ENCODE measurements around the gene C2orf78. TPM values are rescaled to one million over a fixed set of nuclear protein-coding genes. Genes with fewer than 3 reads are reported as not detected.

Gene C2orf78
- total RNA-seq, 1 donor from 2014 or later = not detected

DNA sequence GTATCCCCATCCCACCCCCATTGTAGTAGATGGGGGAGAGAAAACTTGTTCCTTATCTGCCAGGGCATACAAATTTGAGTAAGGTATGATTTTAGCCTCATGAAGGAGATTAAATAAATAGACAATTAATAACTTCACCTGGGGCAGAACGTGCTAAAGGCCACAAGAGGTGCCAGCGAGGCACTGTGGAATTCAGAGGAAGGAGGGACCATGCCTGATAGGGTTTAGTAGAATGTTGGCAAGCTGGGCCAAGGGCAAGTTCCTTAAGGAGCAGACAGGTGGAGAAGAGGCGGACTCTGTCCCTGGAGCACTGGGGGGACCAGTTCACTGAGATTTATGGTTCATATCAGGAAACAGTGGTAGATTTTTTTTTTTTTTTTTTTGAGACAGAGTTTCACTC lies 67.3 kb downstream of the C2orf78 start:
- H3K36me3 ChIP-seq (ENCODE audit: control insufficient read depth in 3 of 3, insufficient read depth in 3 of 3, low read length in 3 of 3) = peaks cover 54 to 83% (median 80%) of the 10 kb centered on the region in 3 donors
- no peaks in the 10 kb centered on the region for H3K27me3 ChIP-seq (ENCODE audit: control insufficient read depth in 3 of 3, insufficient read depth in 3 of 3, low read length in 3 of 3)
- no peak overlapping the region for H3K9ac ChIP-seq (ENCODE audit: low read depth in 1 of 3, low read length in 3 of 3)
- H3K9me3 ChIP-seq (ENCODE audit: control insufficient read depth in 3 of 3, low read length in 3 of 3) = no peaks in the 10 kb centered on the region
- H3K4me1 ChIP-seq (ENCODE audit: control insufficient read depth in 3 of 3, insufficient read depth in 3 of 3, low read length in 3 of 3) = peaks cover 0 to 4% (median 0%) of the 10 kb centered on the region in 3 donors
- H3K4me3 ChIP-seq (ENCODE audit: low read length in 3 of 3) = no peak overlapping the region
- no peak overlapping the region for H3K27ac ChIP-seq (ENCODE audit: low read depth, low read length)

DNA sequence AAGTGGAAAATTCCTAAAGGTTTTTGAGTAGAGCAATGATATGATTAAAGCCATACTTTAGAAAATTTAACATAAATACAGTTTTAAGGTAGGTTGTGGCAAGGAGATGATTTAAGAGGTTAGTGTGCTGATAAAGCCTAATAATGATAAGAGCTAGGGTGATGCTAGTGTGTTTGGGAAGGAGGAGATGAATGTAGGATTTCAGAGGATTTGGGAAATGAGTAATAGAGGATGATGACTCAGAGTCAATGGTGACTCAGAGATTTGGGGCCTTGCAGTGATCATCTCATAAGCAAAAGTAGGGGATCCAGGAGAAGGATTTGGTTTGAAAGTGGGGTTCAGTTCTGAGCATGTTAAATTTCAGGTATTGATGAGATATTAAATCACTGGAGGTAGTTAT lies 68.0 kb downstream of the C2orf78 start:
- Histone ChIP-seq H3K36me3 (ENCODE audit: control insufficient read depth in 3 of 3, insufficient read depth in 3 of 3, low read length in 3 of 3) (peaks cover 61 to 85% (median 80%) of the 10 kb centered on the region in 3 donors), H3K4me1 (ENCODE audit: control insufficient read depth in 3 of 3, insufficient read depth in 3 of 3, low read length in 3 of 3) (peaks cover 0 to 4% (median 0%) of the 10 kb centered on the region in 3 donors), H3K9ac (ENCODE audit: low read depth in 1 of 3, low read length in 3 of 3) (no peak overlapping the region), H3K9me3 (ENCODE audit: control insufficient read depth in 3 of 3, low read length in 3 of 3) (no peaks in the 10 kb centered on the region), H3K4me3 (ENCODE audit: low read length in 3 of 3) (no peak overlapping the region), H3K27ac (ENCODE audit: low read depth, low read length) (no peak overlapping the region), H3K27me3 (ENCODE audit: control insufficient read depth in 3 of 3, insufficient read depth in 3 of 3, low read length in 3 of 3) (no peaks in the 10 kb centered on the region)

DNA sequence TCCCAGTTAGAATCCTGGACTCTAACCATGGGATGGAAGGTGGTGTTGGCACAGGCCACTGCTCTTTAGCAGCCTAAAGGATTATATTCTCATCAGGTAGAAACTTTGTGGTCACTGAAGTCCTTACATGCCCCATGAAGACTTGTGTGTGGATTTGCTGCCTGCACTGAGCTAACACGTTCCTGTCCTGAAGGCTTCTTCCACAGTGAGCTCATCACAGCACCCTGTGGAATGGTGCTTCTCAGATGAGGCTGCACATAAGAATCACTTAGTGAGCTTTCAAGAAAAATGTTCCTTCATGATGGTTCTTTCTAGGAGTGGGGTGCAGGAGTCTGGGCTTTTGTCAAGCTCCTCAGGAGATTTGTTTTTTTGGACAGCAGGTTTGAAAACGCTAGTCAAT lies 71.5 kb downstream of the C2orf78 start:
- Histone ChIP-seq H3K9me3 (ENCODE audit: control insufficient read depth in 3 of 3, low read length in 3 of 3) (no peaks in the 10 kb centered on the region), H3K27me3 (ENCODE audit: control insufficient read depth in 3 of 3, insufficient read depth in 3 of 3, low read length in 3 of 3) (no peaks in the 10 kb centered on the region), H3K4me3 (ENCODE audit: low read length in 3 of 3) (no peak overlapping the region), H3K9ac (ENCODE audit: low read depth in 1 of 3, low read length in 3 of 3) (no peak overlapping the region), H3K36me3 (ENCODE audit: control insufficient read depth in 3 of 3, insufficient read depth in 3 of 3, low read length in 3 of 3) (peaks cover 60 to 75% (median 73%) of the 10 kb centered on the region in 3 donors), H3K27ac (ENCODE audit: low read depth, low read length) (no peak overlapping the region), H3K4me1 (ENCODE audit: control insufficient read depth in 3 of 3, insufficient read depth in 3 of 3, low read length in 3 of 3) (peaks cover 0 to 4% (median 0%) of the 10 kb centered on the region in 3 donors)

DNA sequence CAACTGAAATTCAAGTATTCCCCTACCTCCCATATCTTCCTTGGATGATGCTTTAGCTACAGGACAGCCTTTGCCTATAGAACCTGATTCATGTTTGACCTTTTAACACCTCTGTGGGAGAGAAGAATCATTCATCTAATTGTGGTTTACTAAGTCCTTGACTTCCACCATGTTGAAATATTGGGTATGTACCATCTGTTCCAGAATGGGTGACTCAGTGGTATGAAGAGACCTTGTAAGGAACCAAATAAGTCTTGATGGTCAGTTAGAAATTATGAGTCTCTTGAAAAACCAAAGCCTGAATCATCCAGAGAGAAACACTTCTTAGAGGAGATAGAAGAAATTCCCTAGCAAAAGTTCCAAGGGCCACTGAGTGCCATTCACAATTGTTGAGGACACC lies 72.2 kb downstream of the C2orf78 start:
- H3K36me3 ChIP-seq (ENCODE audit: control insufficient read depth in 3 of 3, insufficient read depth in 3 of 3, low read length in 3 of 3) = peaks cover 63 to 75% (median 72%) of the 10 kb centered on the region in 3 donors
- no peaks in the 10 kb centered on the region for H3K9me3 ChIP-seq (ENCODE audit: control insufficient read depth in 3 of 3, low read length in 3 of 3)
- H3K4me1 ChIP-seq (ENCODE audit: control insufficient read depth in 3 of 3, insufficient read depth in 3 of 3, low read length in 3 of 3) = peaks cover 0 to 4% (median 0%) of the 10 kb centered on the region in 3 donors
- no peak overlapping the region for H3K4me3 ChIP-seq (ENCODE audit: low read length in 3 of 3)
- no peak overlapping the region for H3K9ac ChIP-seq (ENCODE audit: low read depth in 1 of 3, low read length in 3 of 3)
- no peak overlapping the region for H3K27ac ChIP-seq (ENCODE audit: low read depth, low read length)
- no peaks in the 10 kb centered on the region for H3K27me3 ChIP-seq (ENCODE audit: control insufficient read depth in 3 of 3, insufficient read depth in 3 of 3, low read length in 3 of 3)

DNA sequence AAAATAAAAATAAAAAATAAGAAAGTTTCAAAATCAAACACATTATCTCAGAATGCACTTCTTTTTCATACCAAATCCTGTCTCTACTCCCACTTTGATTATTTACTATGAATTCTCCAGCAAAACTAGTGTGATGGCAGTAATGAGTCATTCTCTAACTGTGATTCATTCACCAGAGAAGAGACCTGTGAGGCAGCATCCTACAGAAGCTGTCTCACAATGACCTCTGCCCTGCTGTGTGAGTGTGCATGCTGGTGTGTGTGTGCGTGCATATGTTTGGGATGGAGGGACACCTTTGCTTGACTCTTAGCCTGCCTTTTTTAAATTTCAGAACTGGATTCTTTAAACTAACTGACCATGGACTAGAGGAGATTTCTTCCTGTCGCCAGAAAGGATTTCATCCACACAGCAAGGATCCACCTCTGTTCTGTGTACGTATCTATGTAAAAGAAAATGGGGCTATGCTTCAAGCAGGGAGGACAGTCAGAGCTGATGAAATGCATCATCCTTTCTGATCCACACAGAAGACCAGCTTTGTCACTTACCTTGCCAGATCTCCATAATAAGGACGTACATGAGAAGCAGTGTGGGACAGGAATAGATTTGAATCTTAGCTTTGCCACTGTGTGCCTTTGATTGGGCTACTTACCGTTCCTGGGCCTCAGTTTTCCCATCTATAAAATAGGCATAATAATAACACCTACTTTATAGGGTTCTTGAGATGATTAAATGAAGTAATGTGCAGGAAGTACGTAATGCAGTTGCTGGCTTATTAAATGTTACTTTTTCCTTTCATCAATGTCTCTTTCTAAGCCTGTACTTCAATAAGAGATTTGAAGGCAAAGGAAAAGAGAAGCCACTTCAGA lies 76.0 kb downstream of the C2orf78 start:
- no peaks in the 10 kb centered on the region for H3K4me1 ChIP-seq (ENCODE audit: control insufficient read depth in 3 of 3, insufficient read depth in 3 of 3, low read length in 3 of 3)
- H3K9ac ChIP-seq (ENCODE audit: low read depth in 1 of 3, low read length in 3 of 3) = no peak overlapping the region
- no peak overlapping the region for H3K27ac ChIP-seq (ENCODE audit: low read depth, low read length)
- H3K27me3 ChIP-seq (ENCODE audit: control insufficient read depth in 3 of 3, insufficient read depth in 3 of 3, low read length in 3 of 3) = no peaks in the 10 kb centered on the region
- no peaks in the 10 kb centered on the region for H3K9me3 ChIP-seq (ENCODE audit: control insufficient read depth in 3 of 3, low read length in 3 of 3)
- no peak overlapping the region for H3K4me3 ChIP-seq (ENCODE audit: low read length in 3 of 3)
- peaks cover 52 to 78% (median 65%) of the 10 kb centered on the region in 3 donors for H3K36me3 ChIP-seq (ENCODE audit: control insufficient read depth in 3 of 3, insufficient read depth in 3 of 3, low read length in 3 of 3)

DNA sequence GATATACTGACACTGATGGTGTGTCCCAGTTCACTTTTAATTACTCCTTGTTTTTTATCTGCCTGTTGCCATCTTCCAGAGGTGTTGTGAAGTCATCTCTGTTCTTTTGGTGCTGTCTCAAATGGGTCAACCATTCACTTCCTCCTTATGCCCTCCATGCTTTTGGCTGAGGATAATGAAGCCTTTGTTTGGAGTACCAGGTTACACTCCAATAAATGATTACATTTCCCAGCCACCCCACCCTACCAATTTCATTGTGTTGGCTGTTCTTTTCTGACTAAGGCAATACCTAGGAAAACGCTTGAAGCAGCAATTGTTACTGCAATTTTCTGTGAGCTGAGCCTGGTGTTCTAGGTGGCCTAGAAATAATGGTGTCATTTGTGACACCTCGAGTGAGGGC lies 79.0 kb downstream of the C2orf78 start:
- Histone ChIP-seq H3K4me3 (ENCODE audit: low read length in 3 of 3) (no peak overlapping the region), H3K9ac (ENCODE audit: low read depth in 1 of 3, low read length in 3 of 3) (no peak overlapping the region), H3K9me3 (ENCODE audit: control insufficient read depth in 3 of 3, low read length in 3 of 3) (no peaks in the 10 kb centered on the region), H3K27ac (ENCODE audit: low read depth, low read length) (no peak overlapping the region), H3K4me1 (ENCODE audit: control insufficient read depth in 3 of 3, insufficient read depth in 3 of 3, low read length in 3 of 3) (no peaks in the 10 kb centered on the region), H3K27me3 (ENCODE audit: control insufficient read depth in 3 of 3, insufficient read depth in 3 of 3, low read length in 3 of 3) (no peaks in the 10 kb centered on the region), H3K36me3 (ENCODE audit: control insufficient read depth in 3 of 3, insufficient read depth in 3 of 3, low read length in 3 of 3) (peaks cover 40 to 68% (median 56%) of the 10 kb centered on the region in 3 donors)

Other genes with a start within 250 kb of the C2orf78 start
- not detected for gene NAT8, start 141.8 kb upstream of the C2orf78 start, total RNA-seq
- 18.8 TPM for gene TPRKB, start 46.8 kb upstream of the C2orf78 start, total RNA-seq
- gene DUSP11, start 4.1 kb upstream of the C2orf78 start, total RNA-seq = 28.2 TPM
- 12.0 TPM for gene STAMBP, start 44.8 kb downstream of the C2orf78 start, total RNA-seq
- 1.6 TPM for gene ACTG2, start 108.8 kb downstream of the C2orf78 start, total RNA-seq
- 32.4 TPM for gene DGUOK, start 142.7 kb downstream of the C2orf78 start, total RNA-seq
- 6.8 TPM for gene TET3, start 200.7 kb downstream of the C2orf78 start, total RNA-seq

Measured in skeletal muscle tissue (tissue), 4 donors.